ENCODE results near the gene OAF.

- TF ChIP-seq, protein P1, sequence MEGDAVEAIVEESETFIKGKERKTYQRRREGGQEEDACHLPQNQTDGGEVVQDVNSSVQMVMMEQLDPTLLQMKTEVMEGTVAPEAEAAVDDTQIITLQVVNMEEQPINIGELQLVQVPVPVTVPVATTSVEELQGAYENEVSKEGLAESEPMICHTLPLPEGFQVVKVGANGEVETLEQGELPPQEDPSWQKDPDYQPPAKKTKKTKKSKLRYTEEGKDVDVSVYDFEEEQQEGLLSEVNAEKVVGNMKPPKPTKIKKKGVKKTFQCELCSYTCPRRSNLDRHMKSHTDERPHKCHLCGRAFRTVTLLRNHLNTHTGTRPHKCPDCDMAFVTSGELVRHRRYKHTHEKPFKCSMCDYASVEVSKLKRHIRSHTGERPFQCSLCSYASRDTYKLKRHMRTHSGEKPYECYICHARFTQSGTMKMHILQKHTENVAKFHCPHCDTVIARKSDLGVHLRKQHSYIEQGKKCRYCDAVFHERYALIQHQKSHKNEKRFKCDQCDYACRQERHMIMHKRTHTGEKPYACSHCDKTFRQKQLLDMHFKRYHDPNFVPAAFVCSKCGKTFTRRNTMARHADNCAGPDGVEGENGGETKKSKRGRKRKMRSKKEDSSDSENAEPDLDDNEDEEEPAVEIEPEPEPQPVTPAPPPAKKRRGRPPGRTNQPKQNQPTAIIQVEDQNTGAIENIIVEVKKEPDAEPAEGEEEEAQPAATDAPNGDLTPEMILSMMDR (IDR thresholded peaks at IDR 0.05; ENCODE audit: insufficient read depth, low read length), result no peak
- no peak for TF ChIP-seq POLR2AphosphoS5 (IDR thresholded peaks at IDR 0.05; ENCODE audit: low read depth)
- no peak for TF ChIP-seq SPI1 (IDR thresholded peaks at IDR 0.05; ENCODE audit: borderline replicate concordance, low read depth)
These were observed 12.1 kb downstream of the OAF start for GRCh38 chr11:120222916-120223315.
